CMK (cell line): ENCODE results near the gene ACVR2A.

Experiments
- DNase-seq: peaks from one replicate; pipeline ENCODE4 v3.0.0-alpha.2; 2010; ENCODE audit warnings: low read depth

Gene ACVR2A

GRCh38 chr2:147855316-147855715 is 10.5 kb downstream of the ACVR2A start:
- no peak for DNase-seq

- no peak for DNase-seq
Measured at GRCh38 chr2:147855977-147856376, 11.1 kb downstream of the ACVR2A start.

GRCh38 chr2:147860009-147860408 is 15.2 kb downstream of the ACVR2A start:
- no peak for DNase-seq

GRCh38 chr2:147862859-147863516 is 18.2 kb downstream of the ACVR2A start:
- DNase-seq: no peak

GRCh38 chr2:147863835-147864234 is 19.0 kb downstream of the ACVR2A start:
- DNase-seq: no peak

GRCh38 chr2:147865560-147865959 is 20.7 kb downstream of the ACVR2A start:
- no peak for DNase-seq

GRCh38 chr2:147867050-147867449 is 22.2 kb downstream of the ACVR2A start:
- no peak for DNase-seq

- DNase-seq: no peak
Measured at GRCh38 chr2:147869934-147870333, 25.1 kb downstream of the ACVR2A start.

GRCh38 chr2:147872967-147873366 is 28.1 kb downstream of the ACVR2A start:
- DNase-seq: no peak

- no peak for DNase-seq
Measured at GRCh38 chr2:147873859-147874483, 29.1 kb downstream of the ACVR2A start.

GRCh38 chr2:147879846-147880245 is 35.0 kb downstream of the ACVR2A start:
- DNase-seq: no peak

GRCh38 chr2:147882631-147883030 is 37.8 kb downstream of the ACVR2A start:
- no peak for DNase-seq

GRCh38 chr2:147884830-147885229 is 40.0 kb downstream of the ACVR2A start:
- no peak for DNase-seq

GRCh38 chr2:147886136-147886535 is 41.3 kb downstream of the ACVR2A start:
- DNase-seq: no peak

GRCh38 chr2:147888680-147889079 is 43.9 kb downstream of the ACVR2A start:
- no peak for DNase-seq

- DNase-seq: no peak
Measured at GRCh38 chr2:147904051-147904450, 59.2 kb downstream of the ACVR2A start.

GRCh38 chr2:147909178-147909577 is 64.3 kb downstream of the ACVR2A start:
- no peak for DNase-seq

- no peak for DNase-seq
Measured at GRCh38 chr2:147910990-147911473, 66.2 kb downstream of the ACVR2A start.

GRCh38 chr2:147913701-147914480 is 69.1 kb downstream of the ACVR2A start:
- no peak for DNase-seq

- no peak for DNase-seq
Measured at GRCh38 chr2:147916067-147916466, 71.2 kb downstream of the ACVR2A start.

- no peak for DNase-seq
Measured at GRCh38 chr2:147916723-147917122, 71.9 kb downstream of the ACVR2A start.

- DNase-seq: no peak
Measured at GRCh38 chr2:147917161-147917560, 72.3 kb downstream of the ACVR2A start.

- DNase-seq: no peak
Measured at GRCh38 chr2:147923846-147924245, 79.0 kb downstream of the ACVR2A start.
